ENCODE results near the gene GNLY.
"Not testable (repeated sequence)": the region's sequence is repeated elsewhere in the genome, so short reads cannot be mapped to it uniquely, and the experiment has no call there.

The GNLY gene

DNA sequence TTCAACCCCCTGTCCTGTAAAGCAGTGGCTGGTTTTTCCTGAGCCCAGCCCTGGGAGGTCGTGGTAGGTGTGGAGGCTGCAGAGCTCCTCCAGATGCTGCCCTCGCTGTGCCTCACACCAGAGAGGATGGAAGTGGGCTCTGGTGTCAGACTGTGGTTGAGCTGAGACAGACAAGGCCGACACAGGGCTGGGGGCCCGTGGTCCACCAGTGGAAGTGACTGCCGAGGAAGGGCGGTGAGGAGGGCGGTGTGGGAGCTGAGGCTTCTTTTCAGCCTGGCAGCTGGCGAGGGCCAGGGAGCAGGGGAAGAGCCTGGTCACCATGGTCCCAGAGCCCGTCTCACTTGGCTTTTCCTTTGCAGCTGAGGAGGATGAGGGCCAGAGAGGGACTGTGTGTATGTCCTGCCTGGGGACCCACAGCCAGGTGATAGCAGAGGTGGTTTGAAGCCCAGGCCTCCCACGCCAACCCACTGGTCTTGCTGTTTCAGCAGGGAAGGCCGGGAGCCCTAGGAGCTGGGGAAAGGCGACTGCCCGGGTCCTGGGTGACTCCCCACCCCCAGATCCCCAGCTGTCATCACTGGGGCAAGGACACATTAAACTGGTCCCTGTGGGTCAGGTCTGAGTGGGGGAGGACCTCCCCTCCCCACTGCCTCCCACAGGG is 34.7 kb upstream of the GNLY start:
- TF ChIP-seq, protein P1, sequence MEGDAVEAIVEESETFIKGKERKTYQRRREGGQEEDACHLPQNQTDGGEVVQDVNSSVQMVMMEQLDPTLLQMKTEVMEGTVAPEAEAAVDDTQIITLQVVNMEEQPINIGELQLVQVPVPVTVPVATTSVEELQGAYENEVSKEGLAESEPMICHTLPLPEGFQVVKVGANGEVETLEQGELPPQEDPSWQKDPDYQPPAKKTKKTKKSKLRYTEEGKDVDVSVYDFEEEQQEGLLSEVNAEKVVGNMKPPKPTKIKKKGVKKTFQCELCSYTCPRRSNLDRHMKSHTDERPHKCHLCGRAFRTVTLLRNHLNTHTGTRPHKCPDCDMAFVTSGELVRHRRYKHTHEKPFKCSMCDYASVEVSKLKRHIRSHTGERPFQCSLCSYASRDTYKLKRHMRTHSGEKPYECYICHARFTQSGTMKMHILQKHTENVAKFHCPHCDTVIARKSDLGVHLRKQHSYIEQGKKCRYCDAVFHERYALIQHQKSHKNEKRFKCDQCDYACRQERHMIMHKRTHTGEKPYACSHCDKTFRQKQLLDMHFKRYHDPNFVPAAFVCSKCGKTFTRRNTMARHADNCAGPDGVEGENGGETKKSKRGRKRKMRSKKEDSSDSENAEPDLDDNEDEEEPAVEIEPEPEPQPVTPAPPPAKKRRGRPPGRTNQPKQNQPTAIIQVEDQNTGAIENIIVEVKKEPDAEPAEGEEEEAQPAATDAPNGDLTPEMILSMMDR (IDR thresholded peaks at IDR 0.05; ENCODE audit: low read depth, low read length, missing control alignments) = no peak
- H3K4me3 ChIP-seq (replicated peaks; ENCODE audit: low read depth, low read length) = no peak overlapping the region
- no peak for DNase-seq (ENCODE audit: extremely low read depth, low read depth)

DNA sequence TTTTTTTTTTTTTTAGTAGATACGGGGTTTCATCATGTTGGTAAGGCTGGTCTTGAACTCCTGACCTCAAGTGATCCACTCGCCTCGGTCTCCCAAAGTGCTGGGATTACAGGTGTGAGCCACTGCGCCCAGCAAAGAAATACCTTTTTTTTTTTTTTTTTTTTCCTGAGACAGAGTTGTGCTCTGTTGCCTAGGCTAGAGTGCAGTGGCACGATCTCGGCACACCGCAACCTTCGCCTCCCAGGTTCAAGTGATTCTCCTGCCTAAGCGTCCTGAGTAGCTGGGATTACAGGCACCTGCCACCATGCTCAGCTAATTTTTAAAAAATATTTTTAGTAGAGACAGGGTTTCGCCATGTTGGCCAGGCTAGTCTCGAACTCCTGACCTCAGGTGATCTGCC is 33.9 kb upstream of the GNLY start:
- not testable (repeated sequence) for DNase-seq (ENCODE audit: extremely low read depth, low read depth); H3K4me3 ChIP-seq (replicated peaks; ENCODE audit: low read depth, low read length)

DNA sequence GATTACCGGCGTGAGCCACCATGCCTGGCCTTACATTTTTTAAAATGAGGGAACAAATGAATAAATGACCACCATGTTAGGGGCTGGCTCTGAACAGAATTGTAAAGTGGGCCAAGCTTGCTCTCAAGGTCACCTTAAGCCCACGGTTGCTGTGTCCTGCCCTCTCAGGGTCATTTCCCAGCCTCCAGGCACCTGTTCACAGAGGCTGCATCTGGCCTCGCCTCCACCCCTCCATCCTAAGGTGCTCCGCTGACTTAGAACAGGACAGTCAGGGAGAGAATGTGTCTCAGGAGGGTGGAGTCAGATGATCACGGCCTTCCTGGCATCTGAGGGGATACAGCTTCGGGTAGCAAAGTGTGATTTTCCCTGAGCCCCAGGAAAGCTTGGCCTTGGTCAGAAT is 33.4 kb upstream of the GNLY start:
- no peak for DNase-seq (ENCODE audit: extremely low read depth, low read depth)
- TF ChIP-seq, protein P1 (IDR thresholded peaks at IDR 0.05; ENCODE audit: low read depth, low read length, missing control alignments) = no peak
- no peak overlapping the region for H3K4me3 ChIP-seq (replicated peaks; ENCODE audit: low read depth, low read length)

DNA sequence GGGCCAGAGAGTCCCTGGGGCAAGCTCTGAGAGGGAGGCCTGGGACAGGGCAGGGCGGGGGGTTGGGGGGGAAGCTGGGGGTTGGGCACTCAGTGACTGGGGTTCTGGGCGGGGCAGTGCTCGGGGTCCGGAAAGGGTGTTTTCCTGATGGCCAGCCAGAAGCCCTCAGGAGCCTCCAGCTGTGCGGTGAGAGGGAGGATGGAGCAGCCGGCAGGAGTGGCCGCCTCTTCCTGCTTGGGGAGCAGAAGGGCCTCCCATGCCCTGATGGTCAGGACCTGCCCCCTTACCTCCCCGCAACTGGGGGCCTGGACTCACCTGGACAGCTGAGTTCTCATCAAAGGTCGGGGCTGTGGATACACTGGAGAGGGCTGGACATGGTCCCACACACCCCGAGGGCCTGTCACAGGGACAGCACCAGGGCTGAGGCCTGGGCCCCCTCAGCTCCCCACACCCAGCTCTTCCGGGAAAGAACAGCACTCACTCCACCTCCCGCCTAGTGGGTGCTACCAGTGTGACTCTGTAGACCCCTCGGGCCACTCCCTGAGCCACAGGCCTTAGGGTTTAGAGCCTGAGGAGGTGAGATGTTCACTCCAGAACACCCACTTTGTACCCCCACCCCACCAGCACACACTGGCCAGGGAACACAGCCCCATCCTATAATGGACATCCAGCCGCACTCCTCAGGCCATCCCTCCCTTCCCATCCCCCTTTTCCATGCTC is 32.9 kb upstream of the GNLY start:
- no peak for DNase-seq (ENCODE audit: extremely low read depth, low read depth)
- TF ChIP-seq, protein P1 (IDR thresholded peaks at IDR 0.05; ENCODE audit: low read depth, low read length, missing control alignments) = no peak
- H3K4me3 ChIP-seq (replicated peaks; ENCODE audit: low read depth, low read length) = no peak overlapping the region

DNA sequence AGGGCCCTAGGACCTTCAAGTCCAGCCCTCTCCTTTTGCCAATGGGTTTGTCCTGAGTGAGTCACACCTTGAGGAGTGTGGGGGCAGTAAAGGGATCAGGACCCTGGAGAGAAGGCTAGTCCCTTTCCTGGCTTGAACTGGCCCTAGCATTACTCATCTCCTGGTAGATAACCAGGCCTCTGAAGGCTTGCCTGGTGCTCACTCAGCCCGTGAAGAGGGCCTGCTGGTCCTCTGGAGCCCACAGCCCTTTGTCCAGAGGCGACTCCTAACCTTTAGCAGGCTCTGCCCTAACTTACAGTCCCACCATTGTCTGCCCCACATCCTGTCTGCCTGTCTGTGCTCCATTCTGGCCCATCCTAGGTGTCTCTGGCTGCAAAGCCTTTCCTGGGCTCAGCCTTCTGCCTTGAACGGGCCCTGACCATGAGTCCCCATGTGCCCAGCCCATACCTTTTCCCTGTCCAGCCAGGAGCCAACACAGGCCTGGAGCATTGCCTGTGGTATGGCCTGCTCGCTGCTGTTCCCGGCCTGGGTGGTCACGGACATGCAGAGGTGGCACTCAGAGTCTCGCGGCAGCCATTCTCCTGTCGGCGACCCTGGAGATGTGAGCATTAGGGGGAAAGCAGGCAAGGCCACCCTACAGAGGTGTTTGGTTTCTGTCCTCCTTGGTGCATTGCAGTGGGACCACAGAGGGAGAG is 31.1 kb upstream of the GNLY start:
- peak; percentile 70 for DNase-seq (ENCODE audit: extremely low read depth, low read depth)
- no peak overlapping the region for H3K4me3 ChIP-seq (replicated peaks; ENCODE audit: low read depth, low read length)
- TF ChIP-seq, protein P1 (IDR thresholded peaks at IDR 0.05; ENCODE audit: low read depth, low read length, missing control alignments) = no peak

DNA sequence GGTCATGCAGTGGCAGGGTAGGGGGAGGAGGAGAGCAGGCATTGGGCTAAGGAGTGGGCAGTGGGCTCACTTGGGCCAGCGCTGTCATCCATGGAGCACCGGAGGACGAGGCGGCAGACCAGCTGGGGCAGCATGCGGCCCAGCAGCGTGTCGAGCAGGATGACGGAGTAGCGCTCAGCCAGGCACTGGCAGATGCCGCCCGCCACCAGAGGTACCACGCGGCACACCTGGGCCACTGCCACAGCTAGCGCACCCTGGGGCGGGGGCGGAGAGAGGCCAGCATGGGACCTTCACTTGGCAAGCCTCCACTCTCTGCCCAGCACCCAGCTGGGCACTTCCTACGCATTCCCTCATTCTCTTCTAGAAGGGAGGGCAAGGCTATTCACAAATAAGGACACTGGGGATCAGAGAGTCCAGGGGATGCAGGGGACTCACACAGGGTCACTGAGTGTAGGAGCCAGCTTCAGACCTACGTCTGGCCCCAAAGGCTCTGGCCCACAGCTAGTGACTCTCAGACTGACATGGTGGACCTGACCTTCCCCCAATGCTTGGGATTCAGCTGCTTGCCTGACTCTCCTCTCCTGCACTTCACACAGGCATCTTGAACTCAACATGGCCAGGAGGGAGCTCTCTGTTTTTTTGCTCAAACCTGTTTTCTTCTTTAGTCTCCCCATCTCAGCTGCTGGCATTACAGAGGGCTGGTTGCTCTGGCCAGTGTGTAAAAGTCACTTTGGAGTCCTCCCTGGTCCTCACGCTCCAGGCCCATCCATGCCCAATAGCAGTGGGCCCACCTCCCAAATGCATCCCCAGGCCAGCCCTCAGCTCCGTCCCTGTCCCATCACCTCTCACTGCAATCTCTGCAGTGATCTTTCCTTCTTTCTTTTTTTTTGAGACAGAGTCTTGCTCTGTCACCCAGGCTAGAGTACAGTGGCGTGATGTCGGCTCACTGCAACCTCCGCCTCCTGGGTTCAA is 30.3 kb upstream of the GNLY start:
- H3K4me3 ChIP-seq (replicated peaks; ENCODE audit: low read depth, low read length) = no peak overlapping the region
- TF ChIP-seq, protein P1 (IDR thresholded peaks at IDR 0.05; ENCODE audit: low read depth, low read length, missing control alignments) = no peak
- no peak for DNase-seq (ENCODE audit: extremely low read depth, low read depth)

All from HFF-Myc (cell line).